ENCODE results near the gene TTLL8.

TTLL8 gene

DNA sequence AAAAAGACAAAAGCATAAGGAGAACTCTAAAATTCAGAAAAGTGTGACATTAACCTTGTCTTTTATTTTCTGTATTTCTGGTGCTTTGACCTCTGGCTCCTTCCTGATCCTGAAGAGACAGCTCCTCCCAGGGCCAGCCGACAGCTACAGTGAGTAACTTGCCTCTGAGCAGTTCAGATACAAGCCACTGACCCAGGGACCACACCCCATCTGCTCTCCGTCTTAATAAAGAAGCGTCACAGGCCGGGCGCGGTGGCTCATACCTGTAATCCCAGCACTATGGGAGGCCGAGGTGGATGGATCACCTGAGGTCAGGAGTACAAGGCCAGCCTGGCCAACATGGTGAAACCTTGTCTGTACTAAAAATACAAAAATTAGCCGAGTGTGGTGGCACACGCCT, 20.7 kb upstream of the TTLL8 start:
- no peak for DNase-seq (ENCODE audit: extremely low spot score)
- CTCF ChIA-PET = interaction anchor here (1.7 kb wide), 1 partner anchor 48 kb away, joined by 5 read pairs; no protein-coding TSS in a partner anchor
- TF ChIP-seq, protein P1, sequence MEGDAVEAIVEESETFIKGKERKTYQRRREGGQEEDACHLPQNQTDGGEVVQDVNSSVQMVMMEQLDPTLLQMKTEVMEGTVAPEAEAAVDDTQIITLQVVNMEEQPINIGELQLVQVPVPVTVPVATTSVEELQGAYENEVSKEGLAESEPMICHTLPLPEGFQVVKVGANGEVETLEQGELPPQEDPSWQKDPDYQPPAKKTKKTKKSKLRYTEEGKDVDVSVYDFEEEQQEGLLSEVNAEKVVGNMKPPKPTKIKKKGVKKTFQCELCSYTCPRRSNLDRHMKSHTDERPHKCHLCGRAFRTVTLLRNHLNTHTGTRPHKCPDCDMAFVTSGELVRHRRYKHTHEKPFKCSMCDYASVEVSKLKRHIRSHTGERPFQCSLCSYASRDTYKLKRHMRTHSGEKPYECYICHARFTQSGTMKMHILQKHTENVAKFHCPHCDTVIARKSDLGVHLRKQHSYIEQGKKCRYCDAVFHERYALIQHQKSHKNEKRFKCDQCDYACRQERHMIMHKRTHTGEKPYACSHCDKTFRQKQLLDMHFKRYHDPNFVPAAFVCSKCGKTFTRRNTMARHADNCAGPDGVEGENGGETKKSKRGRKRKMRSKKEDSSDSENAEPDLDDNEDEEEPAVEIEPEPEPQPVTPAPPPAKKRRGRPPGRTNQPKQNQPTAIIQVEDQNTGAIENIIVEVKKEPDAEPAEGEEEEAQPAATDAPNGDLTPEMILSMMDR (IDR thresholded peaks at IDR 0.05; ENCODE audit: control extremely low read depth, extremely low read depth, low read depth, missing control alignments) = no peak
- POLR2A ChIA-PET = no interaction called here

DNA sequence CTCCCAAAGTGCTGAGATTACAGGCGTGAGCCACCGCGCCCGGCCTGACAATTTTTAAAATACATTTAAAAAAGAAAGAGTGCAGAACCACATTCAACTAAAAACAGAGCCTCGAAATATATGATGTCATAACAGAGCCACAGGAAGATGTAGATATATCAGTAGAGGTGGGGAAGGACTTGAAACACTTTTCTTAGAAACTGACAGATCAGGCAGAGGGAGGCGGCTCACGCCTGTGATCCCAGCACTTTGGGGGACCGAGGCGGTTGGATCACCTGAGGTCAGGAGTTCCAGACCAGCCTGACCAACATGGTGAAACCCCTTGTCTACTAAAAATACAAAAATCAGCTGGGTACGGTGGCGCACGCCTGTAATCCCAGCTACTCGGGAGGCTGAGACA, 20.1 kb upstream of the TTLL8 start:
- DNase-seq (ENCODE audit: extremely low spot score) = no peak
- CTCF ChIA-PET = interaction anchor here (0.9 kb wide), 1 partner anchor 14 kb away, joined by 3 read pairs; no protein-coding TSS in a partner anchor
- POLR2A ChIA-PET = no interaction called here
- TF ChIP-seq, protein P1 (IDR thresholded peaks at IDR 0.05; ENCODE audit: control extremely low read depth, extremely low read depth, low read depth, missing control alignments) = no peak

DNA sequence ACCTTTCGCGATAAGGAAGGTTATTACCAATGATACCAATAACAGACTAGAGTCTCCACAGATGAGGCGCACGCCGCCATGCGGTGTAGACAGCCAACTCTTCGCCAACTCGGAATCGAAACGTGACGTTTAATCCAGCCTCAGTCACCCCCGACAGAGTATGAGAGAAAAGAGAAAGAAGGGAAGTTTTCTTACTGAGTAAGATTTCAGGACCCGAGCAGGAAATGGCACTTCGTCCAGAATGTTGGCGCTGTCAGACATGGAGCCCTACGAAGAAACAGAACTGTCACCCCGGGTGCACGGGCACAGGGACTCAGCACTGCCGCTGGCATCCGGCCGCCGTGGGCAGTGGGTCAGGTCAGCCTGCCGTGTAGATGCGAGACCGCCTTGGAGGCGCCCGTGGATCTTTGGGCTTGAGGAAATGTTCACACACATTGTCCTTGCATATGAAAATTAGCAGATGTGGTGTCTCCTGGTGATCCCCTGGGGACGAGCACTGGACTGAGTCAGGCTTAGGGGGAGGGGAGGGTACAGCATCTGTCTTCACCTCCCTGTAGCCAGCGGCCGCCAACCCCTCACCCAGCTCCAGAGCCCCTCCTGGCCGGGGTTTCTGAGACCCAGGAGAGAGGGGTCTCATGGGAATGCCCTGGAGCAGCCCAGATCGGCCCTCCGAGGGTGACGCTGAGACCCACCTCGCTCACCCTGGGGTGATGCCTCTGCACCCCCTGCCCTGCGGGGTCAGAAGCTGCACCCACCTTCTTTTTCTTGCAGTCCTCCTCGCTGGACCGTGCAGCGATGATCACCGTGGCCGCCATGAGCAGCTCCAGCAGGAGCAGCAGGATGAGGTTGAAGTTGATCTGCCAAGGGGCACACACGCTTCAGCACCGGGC, 18.8 kb upstream of the TTLL8 start:
- CTCF ChIA-PET = interaction anchor here (0.9 kb wide), 1 partner anchor 15 kb away, joined by 3 read pairs; no protein-coding TSS in a partner anchor

DNA sequence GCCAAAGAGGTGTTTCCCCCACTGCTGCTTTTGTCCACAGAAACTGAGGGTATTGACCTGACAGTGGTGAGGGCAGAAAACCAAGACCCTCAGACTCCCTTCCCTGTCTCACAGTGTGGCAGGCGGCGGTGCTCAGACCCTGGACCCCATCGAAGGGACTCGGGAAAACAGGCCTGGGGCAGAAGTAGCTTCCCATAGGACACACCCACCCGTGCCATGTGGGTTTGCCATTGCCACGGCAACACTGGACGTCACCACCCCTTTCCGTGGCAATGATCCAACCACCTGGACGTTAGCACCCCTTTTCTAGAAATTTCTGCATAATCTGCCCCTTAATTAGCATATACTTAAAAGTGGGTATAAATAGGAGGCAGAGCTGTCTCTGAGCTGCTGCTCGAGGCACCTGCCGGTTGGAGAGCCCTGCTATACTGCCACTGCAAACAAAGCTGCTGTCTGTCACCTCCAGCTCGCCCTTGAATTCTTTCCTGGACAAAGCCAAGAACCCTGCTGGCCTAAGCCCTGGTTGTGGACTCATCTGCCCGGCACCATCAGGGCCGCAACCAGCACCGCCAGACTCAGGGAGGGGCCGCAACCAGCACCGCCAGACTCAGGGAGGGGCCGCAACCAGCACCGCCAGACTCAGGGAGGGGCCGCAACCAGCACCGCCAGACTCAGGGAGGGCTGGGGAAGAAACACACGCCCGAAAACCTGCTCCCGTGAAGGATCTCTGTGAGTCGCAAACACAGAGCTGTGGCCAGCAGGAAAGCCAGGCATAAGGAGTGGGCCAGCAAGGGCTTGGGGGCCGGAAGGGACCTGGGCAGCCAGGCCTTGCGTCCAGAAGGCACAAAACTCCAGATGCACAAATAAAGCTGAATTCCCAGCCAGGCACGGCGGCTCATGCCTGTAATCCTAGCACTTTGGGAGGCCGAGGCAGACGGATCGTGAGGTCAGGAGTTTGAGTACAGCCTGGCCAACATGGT, 16.7 kb upstream of the TTLL8 start:
- CTCF ChIA-PET = no interaction called here
- TF ChIP-seq, protein P1 (IDR thresholded peaks at IDR 0.05; ENCODE audit: control extremely low read depth, extremely low read depth, low read depth, missing control alignments) = no peak
- POLR2A ChIA-PET = no interaction called here
- no peak for DNase-seq (ENCODE audit: extremely low spot score)

More for the DNA sequence above, 18.8 kb upstream of the TTLL8 start:
- no peak for DNase-seq (ENCODE audit: extremely low spot score)
- POLR2A ChIA-PET = no interaction called here
- TF ChIP-seq, protein P1 (IDR thresholded peaks at IDR 0.05; ENCODE audit: control extremely low read depth, extremely low read depth, low read depth, missing control alignments) = no peak

DNA sequence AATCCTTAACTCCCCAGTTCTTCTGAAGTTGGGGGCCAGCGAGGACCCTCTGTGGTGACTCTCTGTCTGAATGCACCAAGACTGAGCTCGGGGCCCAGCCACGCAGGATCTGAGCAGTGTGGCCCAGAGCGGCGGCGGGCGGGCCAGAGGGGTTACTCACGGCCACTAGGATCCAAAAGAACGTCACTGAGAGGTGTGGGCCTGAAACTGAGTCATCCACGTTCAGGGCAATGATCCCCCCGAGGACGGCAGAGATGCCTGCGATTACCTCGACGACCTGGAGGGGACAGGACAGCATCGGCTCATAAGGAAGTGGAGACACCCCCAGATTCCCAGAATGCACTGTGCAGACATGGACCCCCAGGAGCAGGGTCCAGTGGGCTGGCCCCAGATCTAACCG, 16.0 kb upstream of the TTLL8 start:
- POLR2A ChIA-PET = no interaction called here
- TF ChIP-seq, protein P1 (IDR thresholded peaks at IDR 0.05; ENCODE audit: control extremely low read depth, extremely low read depth, low read depth, missing control alignments) = no peak
- CTCF ChIA-PET = no interaction called here
- no peak for DNase-seq (ENCODE audit: extremely low spot score)

Data from GM10248 (cell line).